CD4-positive, alpha-beta T cell treated with Interleukin-6 for 4 hours (primary cell): ENCODE data around the gene ST8SIA2.
"Not testable (repeated sequence)": the region's sequence is repeated elsewhere in the genome, so short reads cannot be mapped to it uniquely, and the experiment has no call there.

Experiments
- DNase-seq: peaks from one replicate; pipeline ENCODE4 v3.0.0-alpha.2; 2020; ENCODE audit warnings: mixed read lengths

The ST8SIA2 gene

DNA sequence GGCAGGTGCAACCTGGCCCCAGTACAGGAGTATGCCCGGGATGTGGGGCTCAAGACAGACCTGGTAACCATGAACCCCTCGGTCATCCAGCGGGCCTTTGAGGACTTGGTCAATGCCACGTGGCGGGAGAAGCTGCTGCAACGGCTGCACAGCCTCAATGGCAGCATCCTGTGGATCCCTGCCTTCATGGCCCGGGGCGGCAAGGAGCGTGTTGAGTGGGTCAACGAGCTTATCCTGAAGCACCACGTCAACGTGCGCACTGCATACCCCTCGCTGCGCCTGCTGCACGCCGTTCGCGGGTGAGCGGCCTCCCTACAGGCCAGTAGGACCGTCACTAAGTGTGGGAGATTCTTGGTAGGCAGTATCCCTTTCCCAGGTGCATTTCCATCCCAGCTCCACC, 51.0 kb downstream of the ST8SIA2 start:
- DNase-seq: no peak

DNA sequence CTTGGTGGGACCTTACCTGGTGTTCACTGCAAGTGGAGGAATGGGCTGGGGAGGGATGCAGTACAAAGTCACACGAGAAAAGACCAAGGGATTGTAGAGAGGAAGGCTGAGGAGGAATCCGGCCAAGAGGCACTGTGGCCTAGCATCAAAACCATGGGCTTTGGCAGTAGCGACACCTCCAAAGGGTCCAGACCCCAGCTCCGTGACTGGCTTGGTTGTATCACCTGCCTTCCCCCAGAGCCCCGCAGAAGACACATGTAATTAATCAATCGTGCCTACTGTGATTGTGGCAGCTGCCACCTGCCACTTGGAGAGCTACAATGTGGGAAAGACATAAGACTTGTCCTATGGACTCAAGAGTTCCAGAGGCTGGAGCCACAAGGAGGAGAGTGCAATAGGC, 54.7 kb downstream of the ST8SIA2 start:
- DNase-seq: no peak

DNA sequence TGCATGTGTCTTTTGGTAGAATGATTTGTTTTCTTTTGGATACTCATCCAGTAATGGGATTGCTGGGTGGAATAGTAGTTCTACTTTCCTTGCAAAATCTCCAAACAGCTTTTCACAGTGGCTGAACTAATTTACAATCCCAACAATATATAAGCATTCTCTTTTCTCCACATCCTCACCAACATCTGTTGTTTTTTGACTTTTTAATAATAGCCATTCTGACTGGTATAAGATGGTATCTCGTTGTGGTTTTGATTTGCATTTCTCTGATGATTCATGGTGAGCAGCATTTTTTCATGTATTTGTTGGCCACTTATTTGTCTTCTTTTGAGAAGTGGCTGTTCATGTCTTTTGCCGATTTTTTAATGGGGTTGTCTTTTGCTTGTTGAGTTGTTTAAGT, 55.8 kb downstream of the ST8SIA2 start:
- DNase-seq: no peak

DNA sequence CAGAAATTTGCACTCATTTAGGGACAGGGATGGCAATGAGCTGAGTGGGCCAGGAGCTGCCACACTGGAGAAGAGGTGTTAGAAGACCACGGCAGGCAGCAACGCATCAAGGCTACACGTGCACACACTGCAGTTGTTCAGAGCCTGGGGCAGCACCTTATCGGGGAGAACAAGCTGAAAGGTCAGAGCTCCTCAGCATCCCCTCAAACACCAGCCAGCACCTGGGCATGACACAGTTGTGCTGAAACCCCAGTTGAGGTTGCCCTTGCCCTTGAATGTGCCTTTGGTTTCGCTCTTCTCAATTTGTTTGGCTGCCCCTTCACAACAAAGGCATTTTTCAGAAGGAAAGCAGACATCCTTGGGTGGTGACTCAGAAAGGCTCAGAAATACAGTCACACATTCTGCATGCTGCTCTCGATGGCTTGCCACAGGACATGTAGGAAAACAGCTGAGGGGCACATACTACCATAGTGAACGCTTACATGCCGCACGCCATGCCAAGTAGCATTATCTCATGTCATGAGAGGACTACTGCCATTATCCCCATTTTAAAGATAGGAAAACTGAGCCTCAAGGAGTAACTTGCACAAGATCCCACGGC, 57.6 kb downstream of the ST8SIA2 start:
- DNase-seq: no peak

DNA sequence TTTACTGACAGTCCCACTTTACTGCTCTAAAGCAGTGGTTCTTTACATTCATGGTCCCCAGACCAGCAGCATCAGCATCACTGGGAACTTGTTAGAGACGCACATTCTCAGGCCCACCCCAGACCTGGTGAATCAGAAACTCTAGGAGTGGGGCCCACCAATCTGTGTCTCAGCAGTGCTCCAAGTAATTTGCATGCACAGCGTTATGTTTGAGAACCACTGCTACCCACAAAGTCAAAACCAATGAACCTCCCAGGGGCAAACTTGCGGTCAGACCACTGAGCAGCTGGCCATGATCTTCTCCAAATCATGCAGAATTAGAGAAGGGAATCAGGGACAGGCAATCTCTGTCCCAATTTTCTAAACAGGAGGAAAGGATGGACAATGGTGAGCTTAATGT, 58.5 kb downstream of the ST8SIA2 start:
- no peak for DNase-seq

GRCh38 chr15:92453607-92454006, 59.9 kb downstream of the ST8SIA2 start:
- DNase-seq: no peak

DNA sequence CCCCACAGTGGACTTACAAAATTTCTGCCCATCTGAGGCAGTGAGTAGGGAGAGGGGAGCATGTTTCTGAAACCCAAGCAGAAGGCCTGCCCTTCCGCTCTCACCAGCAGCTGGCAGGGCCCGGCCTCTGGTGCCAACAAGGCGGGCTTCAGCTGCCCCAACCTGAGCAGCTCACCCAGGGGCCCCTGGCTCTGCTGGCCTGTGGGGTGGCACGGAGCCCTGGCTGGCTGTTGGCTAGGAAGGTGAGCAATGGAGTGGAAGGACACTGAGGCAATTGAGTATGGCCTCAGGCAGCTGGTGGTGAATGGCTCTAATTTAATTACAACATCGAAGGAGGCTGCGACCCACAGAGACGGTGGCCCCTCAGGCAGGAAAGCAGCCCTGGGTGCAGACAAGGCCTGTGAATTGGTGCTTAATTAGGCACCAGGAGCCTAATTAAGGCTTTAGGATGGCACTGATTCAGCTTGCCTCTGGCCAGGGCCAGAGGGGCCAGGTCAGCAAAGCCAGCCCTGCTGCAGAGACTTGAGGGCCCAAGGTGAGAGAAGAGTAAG, 60.9 kb downstream of the ST8SIA2 start:
- DNase-seq: no peak

DNA sequence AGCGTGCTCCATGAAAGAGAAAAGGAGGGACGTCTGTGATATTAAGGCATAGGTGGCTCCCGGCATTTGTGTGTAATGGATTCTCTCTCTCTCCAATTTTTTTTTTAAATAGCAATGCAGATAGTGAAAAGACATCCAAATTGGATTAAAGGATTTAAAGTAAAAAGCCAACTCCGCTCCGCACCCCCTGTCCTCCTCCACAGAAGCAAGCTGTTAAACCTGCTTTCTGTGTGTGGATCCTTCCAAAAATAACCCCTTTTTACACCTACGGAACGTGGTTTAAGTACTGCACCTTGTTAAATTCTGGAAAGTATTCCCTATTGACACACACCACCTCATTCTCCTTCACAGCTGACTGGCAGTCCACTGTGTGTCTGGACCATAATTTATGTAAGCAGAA, 61.6 kb downstream of the ST8SIA2 start:
- no peak for DNase-seq

GRCh38 chr15:92457471-92458041, 63.9 kb downstream of the ST8SIA2 start:
- DNase-seq: no peak

DNA sequence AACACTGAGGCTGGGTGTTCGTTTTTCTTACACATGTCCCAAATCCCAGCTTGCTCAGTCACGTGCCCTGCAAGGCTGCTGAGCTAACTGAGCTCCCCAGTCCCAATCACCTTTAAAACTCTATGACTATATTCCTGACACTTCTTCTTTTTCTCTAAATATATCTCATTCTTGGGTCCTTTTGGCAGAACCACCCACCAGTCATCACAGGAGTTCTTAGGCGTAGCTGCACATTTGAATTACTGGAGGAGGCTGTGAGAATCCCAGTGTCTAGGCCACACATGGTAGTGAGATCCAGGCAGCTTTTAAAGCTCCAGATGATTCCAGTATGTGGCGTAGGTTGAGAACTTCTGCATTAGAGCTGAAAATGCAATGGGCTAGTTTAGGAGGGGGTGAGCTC, 66.3 kb downstream of the ST8SIA2 start:
- DNase-seq: no peak

DNA sequence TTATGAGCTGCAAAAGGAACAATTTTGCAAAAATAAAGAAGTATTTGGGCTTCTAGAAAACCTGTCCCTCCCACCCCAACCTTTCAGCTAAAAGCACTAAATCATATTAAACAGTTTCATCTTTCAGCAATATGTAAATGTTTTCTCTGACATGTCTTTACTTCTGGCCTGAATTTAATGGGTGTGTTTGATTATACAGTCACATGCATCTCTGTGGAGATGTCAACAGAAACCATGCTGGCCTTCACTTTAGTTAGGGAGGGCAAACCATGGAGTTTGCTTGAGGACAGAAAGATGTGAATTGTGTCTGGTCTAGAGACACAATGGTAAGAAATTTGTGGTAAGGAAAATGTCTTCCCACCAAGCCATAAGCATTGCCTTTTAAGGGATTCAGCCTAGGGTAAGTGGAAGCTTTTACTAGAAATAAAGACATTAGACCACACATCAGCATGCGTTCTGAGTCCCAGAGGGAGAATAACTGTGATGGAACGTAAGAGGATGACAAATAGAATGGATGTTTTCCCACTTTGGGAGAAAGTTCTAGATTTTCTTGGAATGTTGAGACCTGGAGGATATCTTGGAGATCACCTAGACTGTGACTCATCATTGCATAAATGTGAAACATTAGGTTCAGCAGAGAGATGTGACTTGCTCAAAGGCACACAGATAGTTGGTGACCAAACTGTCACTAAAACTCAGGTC, 68.9 kb downstream of the ST8SIA2 start:
- DNase-seq: no peak

DNA sequence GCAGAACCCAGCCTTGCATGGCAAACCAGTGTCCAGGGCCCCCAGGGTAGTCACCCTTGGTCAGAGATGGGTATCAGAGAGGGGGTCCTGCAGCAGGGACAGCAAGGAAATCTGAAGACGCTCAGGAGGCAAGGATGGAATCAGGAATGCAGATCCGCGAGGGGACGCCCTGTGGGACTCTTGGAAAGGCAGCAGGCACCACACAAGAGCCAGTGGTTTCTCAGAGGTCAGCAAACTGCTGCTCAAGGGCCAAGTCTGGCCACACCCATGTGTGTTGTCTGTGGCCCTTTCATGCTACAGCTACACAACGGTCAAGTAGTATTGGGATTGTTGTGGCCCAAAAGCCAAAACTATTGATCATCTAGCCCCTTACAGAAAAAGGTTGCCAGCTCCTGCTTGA, 69.7 kb downstream of the ST8SIA2 start:
- no peak for DNase-seq

GRCh38 chr15:92463826-92464225, 70.1 kb downstream of the ST8SIA2 start:
- no peak for DNase-seq

DNA sequence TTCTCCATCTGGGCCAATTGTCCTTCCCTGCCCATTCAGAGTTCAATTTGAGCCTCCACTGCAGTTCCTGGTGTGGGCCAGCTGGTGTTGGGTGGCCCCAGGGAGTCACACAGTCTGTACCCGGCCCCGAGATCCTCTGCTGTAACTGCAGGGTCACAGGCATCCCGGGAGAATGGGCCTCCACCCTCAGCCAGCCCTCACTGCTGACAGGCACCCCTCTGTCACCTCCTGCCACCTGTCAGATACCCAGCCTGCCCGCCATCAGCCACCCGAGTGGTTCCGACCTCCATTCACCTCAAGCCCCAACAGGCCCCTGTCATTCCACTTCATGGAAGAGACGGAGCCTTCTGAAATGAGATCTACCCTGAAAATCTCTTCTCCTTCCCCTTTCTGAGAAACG, 73.2 kb downstream of the ST8SIA2 start:
- no peak for DNase-seq

- no peak for DNase-seq
These were observed 73.6 kb downstream of the ST8SIA2 start for GRCh38 chr15:92467245-92467644.

DNA sequence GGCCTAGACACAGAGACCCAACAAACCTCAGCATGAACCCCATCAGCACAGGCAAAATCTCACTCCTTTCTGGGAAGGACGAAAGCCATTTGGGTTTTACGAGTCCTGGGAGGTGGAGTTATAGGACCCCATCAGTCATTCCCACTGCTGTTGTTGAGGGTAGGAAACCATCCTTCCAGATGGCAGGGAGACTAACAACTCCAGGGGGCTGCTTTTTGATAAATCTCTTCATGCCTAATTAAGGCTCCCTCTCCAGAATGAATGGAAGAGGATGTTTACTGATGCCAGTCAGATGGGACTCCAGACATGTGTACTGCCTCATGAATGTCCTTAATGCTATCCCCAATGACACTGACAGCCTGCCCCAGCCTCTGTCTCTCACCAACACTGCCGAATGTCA, 75.3 kb downstream of the ST8SIA2 start:
- no peak for DNase-seq

DNA sequence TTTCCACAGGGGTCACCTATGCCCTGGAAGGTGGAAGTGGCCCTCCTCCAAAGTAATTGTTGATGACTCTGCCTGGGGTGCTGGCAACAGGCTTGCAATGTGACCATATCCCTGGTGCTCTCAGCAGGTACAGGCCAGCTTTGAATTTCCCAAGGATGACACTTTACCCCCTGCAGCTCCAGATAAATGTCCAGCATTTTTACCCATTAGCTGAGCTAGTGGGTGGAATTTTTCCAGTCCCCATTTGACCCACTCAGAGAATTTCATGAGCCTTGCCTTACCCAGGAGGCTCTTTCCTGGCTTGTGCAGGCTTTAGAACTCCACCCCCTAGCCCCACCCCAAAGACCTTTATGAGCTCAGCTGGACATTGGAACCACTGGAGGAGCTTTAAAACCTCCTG, 77.6 kb downstream of the ST8SIA2 start:
- DNase-seq: no peak

DNA sequence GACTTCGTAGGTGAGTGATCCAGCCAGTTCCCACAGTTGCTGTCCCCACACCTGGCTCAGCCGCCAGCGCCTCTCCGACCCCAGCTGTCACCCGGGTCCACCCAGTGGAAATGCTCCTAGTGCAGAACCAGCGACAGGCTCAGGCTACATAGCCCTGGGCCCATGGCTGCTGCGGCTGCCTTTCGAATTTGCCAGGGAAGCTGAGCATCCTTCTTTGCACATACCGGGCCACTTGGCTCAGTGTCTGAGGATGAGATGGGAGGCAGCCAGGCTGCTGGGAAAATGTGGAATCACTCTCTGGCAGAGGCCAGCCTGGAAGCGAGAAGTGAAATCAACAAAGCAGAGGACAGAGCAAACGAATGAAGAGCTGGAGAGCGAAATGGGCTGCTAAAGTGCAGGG, 80.1 kb downstream of the ST8SIA2 start:
- DNase-seq: no peak

DNA sequence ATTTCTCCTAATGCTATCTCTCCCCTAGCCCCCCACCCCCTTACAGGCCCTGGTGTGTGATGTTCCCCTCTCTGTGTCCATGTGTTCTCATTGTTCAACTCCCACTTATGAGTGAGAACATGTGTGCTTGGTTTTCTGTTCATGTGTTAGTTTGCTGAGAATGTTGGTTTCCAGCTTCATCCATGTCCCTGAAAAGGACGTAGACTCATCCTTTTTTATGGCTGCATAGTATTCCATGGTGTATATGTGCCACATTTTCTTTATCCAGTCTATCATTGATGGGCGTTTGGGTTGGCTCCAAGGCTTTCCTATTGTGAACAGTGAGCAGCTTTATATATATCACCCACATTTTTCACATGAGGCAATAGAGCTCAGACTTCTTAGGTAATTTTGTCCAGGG, 86.0 kb downstream of the ST8SIA2 start:
- DNase-seq: not testable (repeated sequence)

- DNase-seq: no peak
These were observed 86.7 kb downstream of the ST8SIA2 start for GRCh38 chr15:92480361-92480760.

GRCh38 chr15:92485441-92485840, 91.8 kb downstream of the ST8SIA2 start:
- DNase-seq: no peak

GRCh38 chr15:92492551-92493115, 99.0 kb downstream of the ST8SIA2 start:
- no peak for DNase-seq

DNA sequence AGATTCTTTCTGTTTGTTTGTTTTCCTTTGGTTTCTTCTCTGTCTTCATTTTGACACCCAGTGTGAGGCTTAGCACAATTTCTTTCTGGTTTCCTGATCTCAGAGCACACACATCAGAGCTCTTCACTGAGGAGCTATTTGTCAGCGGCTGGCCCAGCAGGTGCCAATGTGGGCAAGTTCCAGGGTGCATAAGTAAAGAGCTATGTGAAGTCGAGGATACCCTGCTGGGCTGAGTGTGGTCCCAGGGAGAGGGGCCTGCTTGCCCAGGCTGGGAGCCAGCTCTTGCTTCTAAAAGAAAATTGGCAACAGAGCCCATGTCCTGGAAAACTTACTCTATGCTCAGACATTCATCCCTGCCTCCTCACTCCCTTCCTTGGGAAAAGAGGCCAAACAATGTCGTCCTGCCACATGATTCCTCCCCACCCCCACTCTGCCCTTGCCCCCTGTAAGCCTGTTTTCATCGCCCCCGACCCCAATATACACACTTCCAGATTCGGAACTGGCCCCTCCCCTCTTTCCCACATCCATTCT, 101.2 kb downstream of the ST8SIA2 start:
- DNase-seq: no peak

- DNase-seq: no peak
These were observed 101.8 kb downstream of the ST8SIA2 start for GRCh38 chr15:92495446-92495845.
